ENCODE results near the gene CDT1.

DNA sequence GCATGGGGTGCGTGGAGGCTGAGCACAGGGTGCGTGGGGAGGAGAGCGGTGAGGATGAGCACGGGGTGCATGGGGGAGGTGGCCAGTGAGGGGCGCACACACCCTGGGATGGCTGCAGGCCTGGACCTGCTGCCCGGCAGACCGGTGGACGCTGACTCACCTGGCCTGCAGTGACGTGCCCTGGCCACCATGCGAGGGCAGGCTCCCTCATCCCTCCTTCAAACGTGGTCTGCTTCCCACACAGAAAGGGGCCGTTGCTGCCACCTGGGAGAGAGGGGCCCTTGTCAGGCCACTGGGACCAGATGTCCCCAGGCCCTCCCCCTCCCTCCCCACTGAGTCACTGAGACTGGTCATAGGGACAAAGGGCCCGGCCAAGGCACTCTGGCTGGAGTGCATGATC lies 28.2 kb downstream of the CDT1 start:
- TF ChIP-seq, protein P1, sequence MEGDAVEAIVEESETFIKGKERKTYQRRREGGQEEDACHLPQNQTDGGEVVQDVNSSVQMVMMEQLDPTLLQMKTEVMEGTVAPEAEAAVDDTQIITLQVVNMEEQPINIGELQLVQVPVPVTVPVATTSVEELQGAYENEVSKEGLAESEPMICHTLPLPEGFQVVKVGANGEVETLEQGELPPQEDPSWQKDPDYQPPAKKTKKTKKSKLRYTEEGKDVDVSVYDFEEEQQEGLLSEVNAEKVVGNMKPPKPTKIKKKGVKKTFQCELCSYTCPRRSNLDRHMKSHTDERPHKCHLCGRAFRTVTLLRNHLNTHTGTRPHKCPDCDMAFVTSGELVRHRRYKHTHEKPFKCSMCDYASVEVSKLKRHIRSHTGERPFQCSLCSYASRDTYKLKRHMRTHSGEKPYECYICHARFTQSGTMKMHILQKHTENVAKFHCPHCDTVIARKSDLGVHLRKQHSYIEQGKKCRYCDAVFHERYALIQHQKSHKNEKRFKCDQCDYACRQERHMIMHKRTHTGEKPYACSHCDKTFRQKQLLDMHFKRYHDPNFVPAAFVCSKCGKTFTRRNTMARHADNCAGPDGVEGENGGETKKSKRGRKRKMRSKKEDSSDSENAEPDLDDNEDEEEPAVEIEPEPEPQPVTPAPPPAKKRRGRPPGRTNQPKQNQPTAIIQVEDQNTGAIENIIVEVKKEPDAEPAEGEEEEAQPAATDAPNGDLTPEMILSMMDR (conservative IDR thresholded peaks at IDR 0.05; ENCODE audit: low read depth in 2 of 2): peak in 1 of 2 experiments; percentile 15; a peak in 1 of 4 replicates
- TF ChIP-seq EZH2 (IDR thresholded peaks at IDR 0.05; ENCODE audit: low read depth, unreplicated experiment): no peak
- TF ChIP-seq CREB1 (CRISPR knock-in tag; IDR thresholded peaks at IDR 0.05; ENCODE audit: low read depth): no peak
- TF ChIP-seq POLR2AphosphoS5 (IDR thresholded peaks at IDR 0.05; ENCODE audit: low read depth): no peak
- no peak for TF ChIP-seq EZH2phosphoT487 (IDR thresholded peaks at IDR 0.05; ENCODE audit: unreplicated experiment)
